Lung (tissue), 12 donors: Measurements from ENCODE around the gene ADNP. TPM values are rescaled to one million over a fixed set of nuclear protein-coding genes. Genes with fewer than 3 reads are reported as not detected.

ENCODE experiments used
- ATAC-seq: fragments of 200-7000 bp; cut with Tn5 transposase; one replicate; pipeline ENCODE4 v1.9.1; 2020; ENCODE audit warnings: moderate number of reproducible peaks; ENCODE audit not compliant: insufficient read depth, low FRiP score
- DNase-seq, 3 donors: peaks; one replicate each; pipeline ENCODE4 v3.0.0-alpha.2; 2013 to 2017
- H3K27ac ChIP-seq, 2 donors: one replicate each; pipeline ENCODE4 v1.5.1; 2013; ENCODE audit warnings: mild to moderate bottlenecking in 2 of 2, moderate library complexity in 2 of 2, control low read depth in 1 of 2, inconsistent platforms in 1 of 2, low read depth in 1 of 2, low read length in 1 of 2
- H3K27me3 ChIP-seq, 3 donors: one replicate each; pipeline ENCODE4 v1.5.1; 2013; ENCODE audit warnings: low read length in 2 of 3; ENCODE audit not compliant: control insufficient read depth in 3 of 3, insufficient read depth in 3 of 3
- H3K36me3 ChIP-seq, 4 donors: one replicate each; pipeline ENCODE4 v1.5.1; 2013; ENCODE audit warnings: low read length in 4 of 4, mild to moderate bottlenecking in 1 of 4, moderate library complexity in 1 of 4; ENCODE audit not compliant: control insufficient read depth in 4 of 4, insufficient read depth in 4 of 4
- H3K4me1 ChIP-seq, 5 donors: one replicate each; pipeline ENCODE4 v1.5.1; 2013; ENCODE audit warnings: low read length in 5 of 5, mild to moderate bottlenecking in 2 of 5, moderate library complexity in 1 of 5; ENCODE audit not compliant: control insufficient read depth in 5 of 5, insufficient read depth in 5 of 5
- H3K4me3 ChIP-seq: one replicate; pipeline ENCODE4 v1.5.1; 2013; ENCODE audit warnings: mild to moderate bottlenecking, control low read depth, moderate library complexity
- H3K9ac ChIP-seq, 2 donors: one replicate each; pipeline ENCODE4 v1.5.1; 2013; ENCODE audit warnings: low read length in 2 of 2, control low read depth in 1 of 2; ENCODE audit not compliant: insufficient read depth in 1 of 2
- H3K9me3 ChIP-seq, 4 donors: one replicate each; pipeline ENCODE4 v1.5.1; 2013; ENCODE audit warnings: low read length in 3 of 4, mild to moderate bottlenecking in 1 of 4, moderate library complexity in 1 of 4; ENCODE audit not compliant: control insufficient read depth in 4 of 4, insufficient read depth in 3 of 4
- CTCF ChIP-seq: IDR thresholded peaks from 2 replicates; pipeline ENCODE4 v1.5.1; 2012; ENCODE audit warnings: mild to moderate bottlenecking; ENCODE audit errors: control extremely low read depth, extremely low read depth
- WGBS, 2 donors: extraction: QIAGEN DNeasy Blood & Tissue Kit; methylation state at CpG; one replicate each; pipeline ENCODE4 v1.1.7; 2013; 5-methylcytosine and 5-hydroxymethylcytosine counted together
- polyA plus RNA-seq, 2 donors: library from polyadenylated mRNA; stranded (reverse); fragments of 200-250 nt; gene quantifications; one replicate each; pipeline ENCODE4 v1.2.1, GENCODE V29; 2013
- total RNA-seq, 2 donors: library from RNA; depleted of rRNA in 1 of 2; stranded (reverse); fragments of >200 nt in 1 of 2; gene quantifications; one replicate each; pipeline ENCODE4 v1.2.1, GENCODE V29; 2014 to 2021
- donor health status: control.
- donor health status: control.
- donor health status: Bipolar disorder and iron deficiency.
- donor health status: healthy.
- donor health status: DM: yes; HTN: yes; CAD: no.

The ADNP gene
- total and polyA plus RNA-seq, 4 donors: 18.0 to 81.5 (median 41.5) TPM

- no peaks in the 10 kb centered on the region for H3K36me3 ChIP-seq
- H3K4me3 ChIP-seq: no peak overlapping the region
- H3K27me3 ChIP-seq: no peaks in the 10 kb centered on the region
- TF ChIP-seq CTCF: no peak
- H3K4me1 ChIP-seq: peaks cover 0 to 11% (median 2%) of the 10 kb centered on the region in 5 donors
- no peak overlapping the region for H3K27ac ChIP-seq
- DNase-seq (peak in 1 of 3 donors; percentile 18), ATAC-seq (peak; percentile 31)
- no peak overlapping the region for H3K9ac ChIP-seq
- WGBS, 2 donors: 36 to 49% methylated on average over 18 of the region's 18 CpGs
- H3K9me3 ChIP-seq: no peaks in the 10 kb centered on the region
Measured at GRCh38 chr20:50848846-50849673, 82.2 kb downstream of the ADNP start.

GRCh38 chr20:50848341-50848808 is 82.9 kb downstream of the ADNP start:
- WGBS, 2 donors: 29 to 48% methylated on average over 8 of the region's 8 CpGs
- Histone ChIP-seq H3K4me3 (no peak overlapping the region), H3K27ac (no peak overlapping the region), H3K27me3 (no peaks in the 10 kb centered on the region), H3K9me3 (no peaks in the 10 kb centered on the region), H3K9ac (no peak overlapping the region), H3K4me1 (peaks cover 0 to 11% (median 3%) of the 10 kb centered on the region in 5 donors), H3K36me3 (no peaks in the 10 kb centered on the region)
- DNase-seq: peak; percentile 72 to 75 (median 73)
- ATAC-seq: no peak
- TF ChIP-seq CTCF: no peak

- Histone ChIP-seq H3K36me3 (no peaks in the 10 kb centered on the region), H3K27me3 (no peaks in the 10 kb centered on the region), H3K9ac (no peak overlapping the region), H3K9me3 (no peaks in the 10 kb centered on the region), H3K27ac (no peak overlapping the region), H3K4me3 (no peak overlapping the region), H3K4me1 (peaks cover 0 to 11% (median 4%) of the 10 kb centered on the region in 5 donors)
- DNase-seq (no peak), ATAC-seq (no peak)
- TF ChIP-seq CTCF: no peak
- 90 to 94% methylated on average over 15 of the region's 15 CpGs for WGBS, 2 donors
Measured at GRCh38 chr20:50845566-50846215, 85.5 kb downstream of the ADNP start.
